ENCODE measurements around the gene MEGF9. TPM values are rescaled to one million over a fixed set of nuclear protein-coding genes. Genes with fewer than 3 reads are reported as not detected.

The MEGF9 gene
- total RNA-seq, 2 donors from 2014 or later = 7.2 to 9.0 TPM

- Histone ChIP-seq H3K27ac (no peak overlapping the region), H3K9ac (ENCODE audit: low read depth in 2 of 2, low read length in 2 of 2) (no peak overlapping the region), H3K27me3 (no peaks in the 10 kb centered on the region), H3K36me3 (no peaks in the 10 kb centered on the region), H3K9me3 (no peaks in the 10 kb centered on the region), H3K4me3 (no peak overlapping the region), H3K4me1 (no peaks in the 10 kb centered on the region)
- DNase-seq = no peak
- intact Hi-C loops (cut with DNase I) = no loop called here
- TF ChIP-seq CTCF (IDR thresholded peaks at IDR 0.05) = no peak
Measured at GRCh38 chr9:120676767-120677402, 37.4 kb downstream of the MEGF9 start.

GRCh38 chr9:120668399-120668798, 45.9 kb downstream of the MEGF9 start:
- no peaks in the 10 kb centered on the region for H3K9me3 ChIP-seq
- intact Hi-C loops (cut with DNase I) = no loop called here
- no peak overlapping the region for H3K27ac ChIP-seq
- no peak overlapping the region for H3K9ac ChIP-seq (ENCODE audit: low read depth in 2 of 2, low read length in 2 of 2)
- DNase-seq = no peak
- no peak for TF ChIP-seq CTCF (IDR thresholded peaks at IDR 0.05)
- no peaks in the 10 kb centered on the region for H3K4me1 ChIP-seq
- H3K4me3 ChIP-seq = no peak overlapping the region
- H3K27me3 ChIP-seq = no peaks in the 10 kb centered on the region
- no peaks in the 10 kb centered on the region for H3K36me3 ChIP-seq

DNA sequence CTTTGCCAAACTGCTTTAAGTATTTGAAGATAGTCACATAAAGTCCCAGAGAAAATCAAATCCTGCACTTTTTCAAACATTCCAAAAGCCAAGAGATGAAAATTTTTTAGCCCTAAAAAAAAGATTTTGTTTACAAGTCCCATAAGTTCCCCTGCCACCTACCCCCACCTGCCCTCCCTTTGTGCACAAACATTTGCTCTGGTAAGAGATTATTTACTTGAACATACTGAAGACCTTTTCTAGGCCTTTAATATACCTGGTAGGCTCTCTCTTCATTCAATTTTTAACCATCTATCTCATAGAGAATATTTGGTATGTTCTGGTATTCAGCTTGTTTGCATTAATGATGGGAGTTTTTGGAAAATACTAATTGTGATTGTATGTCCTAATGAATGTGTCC, 50.3 kb downstream of the MEGF9 start:
- no peak overlapping the region for H3K9ac ChIP-seq (ENCODE audit: low read depth in 2 of 2, low read length in 2 of 2)
- no peaks in the 10 kb centered on the region for H3K4me1 ChIP-seq
- TF ChIP-seq CTCF (IDR thresholded peaks at IDR 0.05) = no peak
- no peaks in the 10 kb centered on the region for H3K27me3 ChIP-seq
- no peak overlapping the region for H3K27ac ChIP-seq
- H3K36me3 ChIP-seq = no peaks in the 10 kb centered on the region
- H3K4me3 ChIP-seq = no peak overlapping the region
- DNase-seq = no peak
- no peaks in the 10 kb centered on the region for H3K9me3 ChIP-seq
- intact Hi-C loops (cut with DNase I) = no loop called here

DNA sequence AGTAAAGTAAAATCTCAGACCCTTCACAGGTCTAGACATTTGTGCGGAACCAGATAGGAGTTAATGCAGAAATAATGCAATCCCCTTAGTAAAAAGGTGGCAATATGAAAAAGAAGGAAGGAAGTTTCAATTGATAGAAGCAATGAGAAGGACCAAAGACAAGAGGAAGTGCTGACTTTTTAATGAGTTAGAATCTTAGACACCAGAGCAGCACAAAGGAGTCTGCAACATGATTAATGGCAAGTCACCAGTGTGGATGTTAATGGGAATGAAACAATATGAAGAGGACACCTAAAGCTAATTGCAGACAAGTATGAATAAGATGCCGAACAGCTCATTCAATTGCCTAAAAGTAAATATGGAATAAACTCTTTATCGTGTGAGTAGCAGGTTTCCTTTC, 50.9 kb downstream of the MEGF9 start:
- intact Hi-C loops (cut with DNase I) = no loop called here
- H3K27ac ChIP-seq = no peak overlapping the region
- no peaks in the 10 kb centered on the region for H3K36me3 ChIP-seq
- H3K9ac ChIP-seq (ENCODE audit: low read depth in 2 of 2, low read length in 2 of 2) = no peak overlapping the region
- H3K4me1 ChIP-seq = no peaks in the 10 kb centered on the region
- H3K9me3 ChIP-seq = no peaks in the 10 kb centered on the region
- no peak for TF ChIP-seq CTCF (IDR thresholded peaks at IDR 0.05)
- no peak overlapping the region for H3K4me3 ChIP-seq
- no peaks in the 10 kb centered on the region for H3K27me3 ChIP-seq
- DNase-seq = no peak

DNA sequence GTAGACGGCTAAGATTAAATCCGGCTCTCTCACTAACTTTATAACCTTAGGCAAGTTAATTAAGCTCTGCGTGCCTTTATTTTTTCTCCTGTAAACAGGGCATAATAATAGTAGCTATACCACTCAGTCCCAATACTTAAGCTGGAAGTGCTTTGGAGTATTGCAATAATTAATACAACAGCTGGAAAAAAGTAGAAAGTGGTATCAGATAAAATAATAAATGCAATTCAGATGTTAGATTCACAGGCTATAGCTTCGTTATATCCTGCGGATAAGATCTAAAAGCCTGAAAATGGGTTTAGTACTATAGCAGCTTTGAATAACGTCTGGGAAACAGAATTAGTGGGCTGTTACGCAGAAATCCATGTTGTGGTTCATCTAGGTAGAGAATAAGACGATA, 51.8 kb downstream of the MEGF9 start:
- Histone ChIP-seq H3K4me1 (no peaks in the 10 kb centered on the region), H3K9ac (ENCODE audit: low read depth in 2 of 2, low read length in 2 of 2) (no peak overlapping the region), H3K36me3 (no peaks in the 10 kb centered on the region), H3K27ac (no peak overlapping the region), H3K27me3 (no peaks in the 10 kb centered on the region), H3K4me3 (no peak overlapping the region), H3K9me3 (no peaks in the 10 kb centered on the region)
- TF ChIP-seq CTCF (IDR thresholded peaks at IDR 0.05) = no peak
- no peak for DNase-seq
- intact Hi-C loops (cut with DNase I) = no loop called here
